Esophagus muscularis mucosa (tissue), 4 donors: ENCODE measurements around the gene ITGB8. TPM values are rescaled to one million over a fixed set of nuclear protein-coding genes. Genes with fewer than 3 reads are reported as not detected.

Experiments
- DNase-seq: peaks from one replicate; pipeline ENCODE4 v3.0.0-alpha.2; 2017; ENCODE audit errors: extremely low spot score
- H3K27ac ChIP-seq, 4 donors: fragments of 200-600 bp; sonication (generic); replicated peaks in 1 of 4; 1 replicate in 3 of 4; 2 replicates in 1 of 4; pipeline ENCODE4 v1.5.1; 2016 to 2019; ENCODE audit warnings: mild to moderate bottlenecking in 1 of 4
- H3K27me3 ChIP-seq, 4 donors: fragments of 200-600 bp; sonication (generic); one replicate each; pipeline versions ENCODE4 v1.5.1 to v1.6.0; 2016 to 2019
- H3K36me3 ChIP-seq, 4 donors: fragments of 200-600 bp; sonication (generic); one replicate each; pipeline ENCODE4 v1.5.1; 2016 to 2019
- H3K4me1 ChIP-seq, 4 donors: fragments of 200-600 bp; sonication (generic); one replicate each; pipeline ENCODE4 v1.5.1; 2016 to 2019
- H3K4me3 ChIP-seq, 4 donors: fragments of 200-600 bp; sonication (generic); 1 replicate in 2 of 4; 2 replicates in 2 of 4; pipeline ENCODE4 v1.5.1; 2016 to 2019; ENCODE audit warnings: mild to moderate bottlenecking in 4 of 4, moderate library complexity in 1 of 4
- H3K9me3 ChIP-seq, 4 donors: fragments of 200-600 bp; sonication (generic); 1 replicate in 3 of 4; 2 replicates in 1 of 4; pipeline ENCODE4 v1.5.1; 2016 to 2019
- EP300 ChIP-seq: sonication (generic); formaldehyde crosslinking; IDR thresholded peaks from one replicate; pipeline ENCODE4 v1.6.1; 2017; ENCODE audit warnings: antibody characterized with exemption
- POLR2A ChIP-seq: fragments of 450-650 bp; IDR thresholded peaks from one replicate; pipeline ENCODE4 v1.6.1; 2017; ENCODE audit warnings: antibody characterized with exemption, moderate library complexity, mild to moderate bottlenecking, low read depth
- POLR2AphosphoS5 ChIP-seq, 2 donors: sonication (generic); formaldehyde crosslinking; IDR thresholded peaks; one replicate each; pipeline ENCODE4 v1.6.1; 2017; ENCODE audit warnings: antibody characterized with exemption in 2 of 2
- WGBS: methylation state at CpG from one replicate; pipeline ENCODE4 v1.1.5; 2018; 5-methylcytosine and 5-hydroxymethylcytosine counted together
- intact Hi-C: fragments of 100-400 bp; cut with DNase I; formaldehyde crosslinking; loops from one replicate; pipeline ENCODE4 v1.15.1; 2023
- total RNA-seq, 4 donors: library from RNA; depleted of rRNA; stranded (reverse); fragments of >200 nt; gene quantifications; one replicate each; pipeline versions ENCODE4 v1.1.0 to v1.2.1, GENCODE V29; 2016
- TF ChIP-seq, protein P1 (sequence below), 3 experiments: fragments of 200-600 bp in 2 of 3; fragments of 450-650 bp in 1 of 3; sonication (generic) in 2 of 3; IDR thresholded peaks; one replicate each; pipeline ENCODE4 v1.5.1; 2017 to 2019; ENCODE audit warnings: antibody characterized with exemption in 3 of 3, mild to moderate bottlenecking in 2 of 3, moderate library complexity in 1 of 3

The ITGB8 gene
- total RNA-seq, 4 donors from 2014 or later: 19.5 to 30.4 (median 21.5) TPM

DNA sequence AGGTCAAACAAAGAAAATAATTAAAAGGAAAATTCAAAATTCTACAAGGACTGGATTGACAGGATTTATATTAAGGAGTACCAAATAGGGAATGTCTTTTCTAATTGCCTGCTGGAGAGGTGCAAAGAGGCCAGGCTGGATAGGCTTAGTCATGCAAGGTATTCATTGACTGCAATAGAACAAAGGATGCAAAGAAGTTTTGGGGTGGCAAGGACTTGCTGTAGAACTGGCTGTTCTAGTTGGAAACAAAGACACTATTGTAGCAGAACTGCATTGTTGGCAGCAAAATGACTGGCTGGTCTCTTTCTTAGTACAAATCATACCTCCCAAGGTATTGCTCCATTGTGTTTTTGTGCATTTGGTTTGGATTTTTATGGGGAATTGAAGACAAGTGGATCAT is 10.1 kb downstream of the ITGB8 start:
- Histone ChIP-seq H3K4me1 (no peaks in the 10 kb centered on the region), H3K27me3 (no peaks in the 10 kb centered on the region), H3K27ac (peak overlapping the region in 2 of 4 donors; percentile 24 to 64), H3K9me3 (no peaks in the 10 kb centered on the region), H3K36me3 (no peaks in the 10 kb centered on the region), H3K4me3 (no peak overlapping the region)
- TF ChIP-seq POLR2AphosphoS5 (IDR thresholded peaks at IDR 0.05): no peak
- TF ChIP-seq POLR2A: no peak
- TF ChIP-seq EP300: no peak
- TF ChIP-seq, protein P1, sequence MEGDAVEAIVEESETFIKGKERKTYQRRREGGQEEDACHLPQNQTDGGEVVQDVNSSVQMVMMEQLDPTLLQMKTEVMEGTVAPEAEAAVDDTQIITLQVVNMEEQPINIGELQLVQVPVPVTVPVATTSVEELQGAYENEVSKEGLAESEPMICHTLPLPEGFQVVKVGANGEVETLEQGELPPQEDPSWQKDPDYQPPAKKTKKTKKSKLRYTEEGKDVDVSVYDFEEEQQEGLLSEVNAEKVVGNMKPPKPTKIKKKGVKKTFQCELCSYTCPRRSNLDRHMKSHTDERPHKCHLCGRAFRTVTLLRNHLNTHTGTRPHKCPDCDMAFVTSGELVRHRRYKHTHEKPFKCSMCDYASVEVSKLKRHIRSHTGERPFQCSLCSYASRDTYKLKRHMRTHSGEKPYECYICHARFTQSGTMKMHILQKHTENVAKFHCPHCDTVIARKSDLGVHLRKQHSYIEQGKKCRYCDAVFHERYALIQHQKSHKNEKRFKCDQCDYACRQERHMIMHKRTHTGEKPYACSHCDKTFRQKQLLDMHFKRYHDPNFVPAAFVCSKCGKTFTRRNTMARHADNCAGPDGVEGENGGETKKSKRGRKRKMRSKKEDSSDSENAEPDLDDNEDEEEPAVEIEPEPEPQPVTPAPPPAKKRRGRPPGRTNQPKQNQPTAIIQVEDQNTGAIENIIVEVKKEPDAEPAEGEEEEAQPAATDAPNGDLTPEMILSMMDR (IDR thresholded peaks at IDR 0.05): no peak
- intact Hi-C loops: no loop called here
- no peak for DNase-seq

DNA sequence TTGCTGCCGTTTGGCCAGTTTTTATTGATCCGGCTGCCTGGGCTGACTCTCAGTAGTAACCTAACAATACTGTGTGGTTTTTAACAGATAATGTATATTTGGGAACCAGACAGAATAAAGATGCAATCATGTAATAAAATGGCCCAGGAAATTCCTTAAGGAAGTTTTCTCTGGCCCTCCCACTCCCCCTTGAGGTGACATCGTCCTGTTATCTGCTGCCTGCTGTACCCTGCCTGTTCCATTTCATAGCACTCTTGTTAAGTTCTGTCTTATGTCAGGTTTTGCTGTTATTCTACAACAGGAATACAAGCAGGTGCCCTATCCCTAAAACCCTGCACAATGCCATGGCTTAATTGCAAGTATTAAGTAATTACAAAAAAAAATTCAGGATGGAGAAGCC is 12.5 kb downstream of the ITGB8 start:
- Histone ChIP-seq H3K9me3 (no peaks in the 10 kb centered on the region), H3K4me1 (no peaks in the 10 kb centered on the region), H3K4me3 (no peak overlapping the region), H3K27me3 (no peaks in the 10 kb centered on the region), H3K36me3 (no peaks in the 10 kb centered on the region), H3K27ac (no peak overlapping the region)
- no peak for DNase-seq
- TF ChIP-seq, protein P1 (IDR thresholded peaks at IDR 0.05): no peak
- no peak for TF ChIP-seq POLR2AphosphoS5 (IDR thresholded peaks at IDR 0.05)
- no peak for TF ChIP-seq EP300
- no peak for TF ChIP-seq POLR2A
- 77% methylated on average over 3 of the region's 3 CpGs for WGBS
- intact Hi-C loops: no loop called here

DNA sequence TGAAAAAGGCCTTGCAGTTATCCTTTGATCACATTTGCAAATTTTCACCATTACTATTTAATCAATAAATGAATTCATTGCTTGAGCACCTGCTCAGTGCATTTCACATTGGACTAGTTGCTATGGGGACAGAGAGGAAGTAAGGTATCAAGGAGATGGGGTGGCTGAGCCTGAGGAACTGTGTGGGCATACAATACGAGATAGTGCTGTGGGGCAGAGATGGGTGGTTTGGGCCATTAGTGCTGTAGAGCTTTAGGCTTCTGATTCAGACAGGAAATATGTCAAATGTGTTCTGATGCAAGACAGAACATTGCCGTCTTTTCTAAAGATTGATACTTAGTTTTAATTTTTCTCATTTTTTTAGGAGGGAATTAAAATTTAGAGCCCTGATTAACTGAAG is 13.2 kb downstream of the ITGB8 start:
- intact Hi-C loops: no loop called here
- H3K4me3 ChIP-seq: no peak overlapping the region
- H3K27me3 ChIP-seq: no peaks in the 10 kb centered on the region
- WGBS: 62% methylated on average over 2 of the region's 2 CpGs
- no peaks in the 10 kb centered on the region for H3K9me3 ChIP-seq
- H3K36me3 ChIP-seq: no peaks in the 10 kb centered on the region
- H3K4me1 ChIP-seq: no peaks in the 10 kb centered on the region
- DNase-seq: no peak
- TF ChIP-seq POLR2A: no peak
- TF ChIP-seq, protein P1 (IDR thresholded peaks at IDR 0.05): no peak
- TF ChIP-seq POLR2AphosphoS5 (IDR thresholded peaks at IDR 0.05): no peak
- no peak for TF ChIP-seq EP300
- no peak overlapping the region for H3K27ac ChIP-seq

DNA sequence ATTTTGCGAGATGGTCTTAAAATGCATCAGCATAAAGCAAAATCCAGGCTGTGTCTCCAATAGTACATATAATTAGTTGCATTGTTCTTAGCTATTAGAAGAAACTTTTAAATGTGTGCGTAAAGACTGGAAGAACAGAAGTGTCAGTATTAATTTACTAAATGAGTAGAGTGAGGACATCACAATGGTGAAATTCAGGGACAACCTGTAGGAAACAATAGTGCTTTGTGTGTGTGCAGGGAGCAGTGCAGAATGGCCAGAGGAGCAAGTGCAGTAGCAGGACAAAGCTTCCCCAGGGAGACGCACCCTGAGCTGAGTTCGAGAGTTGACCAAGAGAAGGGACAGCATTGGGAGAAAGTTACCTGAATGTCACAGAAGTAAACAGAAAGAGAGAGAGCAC is 13.7 kb downstream of the ITGB8 start:
- TF ChIP-seq, protein P1 (IDR thresholded peaks at IDR 0.05): no peak
- TF ChIP-seq POLR2A: no peak
- TF ChIP-seq POLR2AphosphoS5 (IDR thresholded peaks at IDR 0.05): no peak
- TF ChIP-seq EP300: no peak
- Histone ChIP-seq H3K36me3 (no peaks in the 10 kb centered on the region), H3K27me3 (no peaks in the 10 kb centered on the region), H3K4me3 (no peak overlapping the region), H3K9me3 (no peaks in the 10 kb centered on the region), H3K4me1 (no peaks in the 10 kb centered on the region), H3K27ac (no peak overlapping the region)
- no peak for DNase-seq
- WGBS: 100% methylated on average over 4 of the region's 4 CpGs
- intact Hi-C loops: no loop called here

DNA sequence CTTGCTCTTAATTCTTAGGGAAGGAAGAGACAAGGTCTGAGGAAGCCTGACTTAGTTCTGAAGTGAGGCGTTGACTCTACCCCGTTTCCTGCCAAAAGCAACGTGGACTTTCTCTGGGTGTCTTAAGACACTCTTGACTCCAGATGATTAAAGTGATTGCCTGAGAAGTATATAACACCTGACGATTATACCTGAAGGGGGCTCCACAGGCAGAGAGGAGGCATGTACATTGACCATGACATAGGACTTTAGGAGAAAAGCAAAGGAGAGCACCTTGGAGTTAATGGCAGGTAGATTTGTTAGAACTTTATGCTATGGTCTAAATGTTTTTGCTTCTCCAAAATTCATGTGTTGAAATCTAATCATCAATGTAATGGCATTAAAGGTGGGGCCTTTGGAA is 15.9 kb downstream of the ITGB8 start:
- H3K9me3 ChIP-seq: no peaks in the 10 kb centered on the region
- no peak overlapping the region for H3K27ac ChIP-seq
- WGBS: 91% methylated on average over 4 of the region's 4 CpGs
- H3K36me3 ChIP-seq: no peaks in the 10 kb centered on the region
- TF ChIP-seq EP300 (no peak), POLR2A (no peak), POLR2AphosphoS5 (IDR thresholded peaks at IDR 0.05) (no peak)
- TF ChIP-seq, protein P1 (IDR thresholded peaks at IDR 0.05): no peak
- H3K27me3 ChIP-seq: no peaks in the 10 kb centered on the region
- intact Hi-C loops: no loop called here
- H3K4me3 ChIP-seq: no peak overlapping the region
- peaks cover 0 to 19% (median 18%) of the 10 kb centered on the region in 4 donors for H3K4me1 ChIP-seq
- DNase-seq: no peak
